ENCODE data around the gene NFIX. TPM values are rescaled to one million over a fixed set of nuclear protein-coding genes. Genes with fewer than 3 reads are reported as not detected.

NFIX gene
- total RNA-seq, 4 donors from 2014 or later, result 39.8 to 55.8 (median 48.2) TPM

DNA sequence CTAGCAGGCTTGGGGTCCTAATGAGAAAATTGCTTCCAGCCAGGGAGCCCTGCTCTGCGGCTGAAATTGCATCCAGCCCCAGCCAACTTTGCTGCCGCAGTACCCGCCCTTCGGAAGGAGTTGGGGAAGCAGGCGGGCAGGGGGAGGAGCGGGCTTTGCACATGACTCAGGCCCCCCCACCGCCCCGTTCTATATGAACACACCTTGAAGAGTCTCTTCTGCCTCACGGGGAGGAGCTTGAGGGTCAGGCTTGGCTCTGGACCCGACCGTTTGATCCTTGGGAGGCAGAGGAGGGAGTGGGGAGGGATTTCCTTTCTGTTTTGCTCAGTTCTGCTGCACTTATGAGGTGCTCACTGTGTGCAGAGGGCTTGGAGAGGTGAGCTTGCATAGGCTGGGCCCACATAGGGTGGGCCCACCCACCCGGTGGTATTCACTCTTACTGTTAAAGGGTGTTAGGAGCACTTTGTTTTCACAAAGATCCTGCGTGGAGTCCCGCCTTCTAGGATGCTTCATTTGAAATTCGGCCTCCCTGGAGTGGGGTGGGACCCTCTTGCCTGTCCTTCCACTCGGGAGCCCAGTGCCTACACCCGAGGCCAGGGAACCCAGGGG, 60.9 kb downstream of the NFIX start:
- whole genome bisulfite sequencing, 2 donors, result 20 to 30% methylated on average over 17 of the region's 17 CpGs
- Histone ChIP-seq H3K36me3 (no peaks in the 10 kb centered on the region), H3K9me3 (no peaks in the 10 kb centered on the region), H3K27ac (peak overlapping the region; percentile 93 to 100 (median 96)), H3K4me1 (peaks cover 25 to 100% (median 98%) of the 10 kb centered on the region in 4 donors), H3K4me3 (peak overlapping the region in 2 of 4 donors; percentile 19 to 34), H3K27me3 (no peaks in the 10 kb centered on the region)
- DNase-seq (ENCODE audit: low spot score in 2 of 2), result peak in 1 of 2 donors; percentile 53
- TF ChIP-seq, protein P1, sequence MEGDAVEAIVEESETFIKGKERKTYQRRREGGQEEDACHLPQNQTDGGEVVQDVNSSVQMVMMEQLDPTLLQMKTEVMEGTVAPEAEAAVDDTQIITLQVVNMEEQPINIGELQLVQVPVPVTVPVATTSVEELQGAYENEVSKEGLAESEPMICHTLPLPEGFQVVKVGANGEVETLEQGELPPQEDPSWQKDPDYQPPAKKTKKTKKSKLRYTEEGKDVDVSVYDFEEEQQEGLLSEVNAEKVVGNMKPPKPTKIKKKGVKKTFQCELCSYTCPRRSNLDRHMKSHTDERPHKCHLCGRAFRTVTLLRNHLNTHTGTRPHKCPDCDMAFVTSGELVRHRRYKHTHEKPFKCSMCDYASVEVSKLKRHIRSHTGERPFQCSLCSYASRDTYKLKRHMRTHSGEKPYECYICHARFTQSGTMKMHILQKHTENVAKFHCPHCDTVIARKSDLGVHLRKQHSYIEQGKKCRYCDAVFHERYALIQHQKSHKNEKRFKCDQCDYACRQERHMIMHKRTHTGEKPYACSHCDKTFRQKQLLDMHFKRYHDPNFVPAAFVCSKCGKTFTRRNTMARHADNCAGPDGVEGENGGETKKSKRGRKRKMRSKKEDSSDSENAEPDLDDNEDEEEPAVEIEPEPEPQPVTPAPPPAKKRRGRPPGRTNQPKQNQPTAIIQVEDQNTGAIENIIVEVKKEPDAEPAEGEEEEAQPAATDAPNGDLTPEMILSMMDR (IDR thresholded peaks at IDR 0.05), result no peak
- TF ChIP-seq EP300 (IDR thresholded peaks at IDR 0.05), result peak in 1 of 2 donors; percentile 10

DNA sequence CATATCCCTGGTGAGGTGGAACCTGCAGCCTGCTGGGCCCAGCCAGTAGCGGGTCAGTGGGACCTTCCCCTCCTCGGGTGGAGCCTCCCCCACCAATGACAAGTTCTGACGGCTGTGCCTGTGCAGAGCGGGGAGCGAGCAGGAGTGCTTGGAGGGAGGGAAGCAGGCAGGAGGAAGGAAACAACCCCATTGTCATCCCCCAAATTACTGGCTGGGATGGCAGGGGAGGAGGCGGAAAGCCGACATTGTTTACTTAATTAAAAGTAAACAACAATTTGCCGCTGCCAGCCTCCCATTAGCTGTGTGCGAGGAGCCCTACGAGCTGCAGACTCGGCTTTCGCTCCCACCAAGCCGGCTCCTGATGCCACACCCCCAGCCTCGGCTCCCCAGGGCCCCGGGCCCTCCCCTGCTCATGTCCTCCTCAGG, 61.9 kb downstream of the NFIX start:
- H3K9me3 ChIP-seq, result no peaks in the 10 kb centered on the region
- H3K4me1 ChIP-seq, result peaks cover 17 to 100% (median 95%) of the 10 kb centered on the region in 4 donors
- no peak overlapping the region for H3K4me3 ChIP-seq
- 19 to 28% methylated on average over 12 to 15 of the region's 15 CpGs for WGBS, 2 donors
- DNase-seq (ENCODE audit: low spot score in 2 of 2), result no peak
- no peaks in the 10 kb centered on the region for H3K36me3 ChIP-seq
- no peaks in the 10 kb centered on the region for H3K27me3 ChIP-seq
- TF ChIP-seq POLR2A (IDR thresholded peaks at IDR 0.05), result peak in 1 of 2 donors; percentile 16
- peak in 1 of 2 donors; percentile 12 for TF ChIP-seq EP300 (IDR thresholded peaks at IDR 0.05)
- TF ChIP-seq, protein P1 (IDR thresholded peaks at IDR 0.05), result no peak
- peak overlapping the region; percentile 93 to 100 (median 96) for H3K27ac ChIP-seq

DNA sequence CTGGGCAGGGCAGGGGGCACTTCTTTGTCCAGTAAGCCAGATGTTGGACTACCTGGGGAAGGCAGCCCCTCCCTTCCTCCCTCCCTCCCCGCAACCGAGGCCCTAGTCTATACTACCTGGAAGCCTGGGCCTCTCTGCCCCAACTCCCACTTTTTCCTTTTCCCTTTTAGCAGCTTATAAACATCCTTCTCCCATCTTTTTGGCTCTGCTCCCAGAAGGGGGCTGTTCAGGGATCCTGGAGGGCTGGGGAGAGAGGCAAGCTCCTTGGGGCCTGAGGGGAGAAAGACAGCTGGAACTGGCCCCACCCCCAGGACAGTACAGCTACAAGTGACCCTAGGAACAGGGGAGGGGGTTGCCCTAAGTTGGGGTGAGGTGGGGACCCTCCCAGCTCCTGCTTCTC, 62.5 kb downstream of the NFIX start:
- Histone ChIP-seq H3K4me3 (no peak overlapping the region), H3K4me1 (peaks cover 17 to 100% (median 94%) of the 10 kb centered on the region in 4 donors)

DNA sequence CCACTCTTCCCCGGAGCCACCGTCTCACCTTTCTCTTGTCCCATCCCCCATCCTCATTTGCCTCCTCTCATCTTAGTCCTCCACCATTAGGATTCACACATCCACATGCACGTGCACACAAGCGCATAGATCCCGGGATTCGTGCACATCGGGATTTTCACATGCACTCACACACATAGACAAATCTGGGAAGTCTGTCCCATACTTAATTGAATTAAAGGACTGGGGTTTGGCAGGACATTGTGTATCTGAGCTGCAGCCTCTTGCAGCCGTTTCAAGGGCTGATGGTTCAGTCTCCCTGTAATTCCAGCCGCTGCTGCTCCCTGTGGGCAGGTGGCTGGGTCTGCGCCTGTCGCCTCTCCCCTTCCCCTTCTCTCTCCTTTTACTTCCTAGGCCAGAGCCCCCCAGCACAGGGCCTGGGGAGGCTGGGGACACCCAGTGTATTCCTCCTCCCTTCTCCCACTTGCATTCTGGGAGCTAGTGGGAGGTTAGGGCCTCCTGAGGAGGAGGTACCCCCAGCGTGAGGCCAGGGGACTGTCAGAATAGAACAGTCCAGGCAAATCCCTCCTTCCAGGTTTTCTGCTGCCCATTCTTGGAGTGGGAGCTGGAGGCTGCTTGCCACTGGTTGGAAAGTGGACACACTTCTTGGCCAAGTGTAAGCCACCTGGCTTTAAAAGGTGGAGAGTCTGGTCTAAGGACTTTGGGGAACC, 63.8 kb downstream of the NFIX start:
- H3K36me3 ChIP-seq, result no peaks in the 10 kb centered on the region
- DNase-seq (ENCODE audit: low spot score in 2 of 2), result peak in 1 of 2 donors; percentile 49
- no peak overlapping the region for H3K4me3 ChIP-seq
- peaks cover 11 to 100% (median 93%) of the 10 kb centered on the region in 4 donors for H3K4me1 ChIP-seq
- TF ChIP-seq, protein P1 (IDR thresholded peaks at IDR 0.05), result peak in 1 of 5 experiments; percentile 21
- TF ChIP-seq POLR2A (IDR thresholded peaks at IDR 0.05), result no peak
- TF ChIP-seq EP300 (IDR thresholded peaks at IDR 0.05), result peak in 1 of 2 donors; percentile 39
- H3K27me3 ChIP-seq, result no peaks in the 10 kb centered on the region
- no peaks in the 10 kb centered on the region for H3K9me3 ChIP-seq
- 62 to 66% methylated on average over 12 of the region's 12 CpGs for WGBS, 2 donors
- peak overlapping the region; percentile 30 to 100 (median 96) for H3K27ac ChIP-seq

More for the DNA sequence above, 62.5 kb downstream of the NFIX start:
- Histone ChIP-seq H3K9me3 (no peaks in the 10 kb centered on the region), H3K36me3 (no peaks in the 10 kb centered on the region), H3K27ac (peak overlapping the region; percentile 93 to 100 (median 96)), H3K27me3 (no peaks in the 10 kb centered on the region)
- 46 to 50% methylated on average over 2 of the region's 2 CpGs for WGBS, 2 donors
- TF ChIP-seq EP300 (IDR thresholded peaks at IDR 0.05), result no peak
- no peak for TF ChIP-seq POLR2A (IDR thresholded peaks at IDR 0.05)
- TF ChIP-seq, protein P1 (IDR thresholded peaks at IDR 0.05), result no peak
- no peak for DNase-seq (ENCODE audit: low spot score in 2 of 2)

Data from tibial nerve (tissue), 4 donors.